Measurements from ENCODE around the gene C2CD4D. TPM values are rescaled to one million over a fixed set of nuclear protein-coding genes. Genes with fewer than 3 reads are reported as not detected.
A peak's percentile ranks its signal among the peaks of the same experiment; 100 is the strongest.

C2CD4D gene
- total RNA-seq, 1 experiment from 2014 or later = 0.79 TPM

GRCh38 chr1:151828921-151829320 is 10.7 kb downstream of the C2CD4D start:
- Histone ChIP-seq H3K56ac (ENCODE audit: insufficient read length, low read depth, low read length) (no peak overlapping the region), H3K4me2 (ENCODE audit: insufficient read depth, insufficient read length, low read length) (peak overlapping the region; percentile 11), H3K4ac (ENCODE audit: low read depth, low read length) (no peak overlapping the region), H3K79me1 (ENCODE audit: insufficient read depth, low read depth, low read length, poor library complexity, severe bottlenecking) (no peaks in the 10 kb centered on the region), H2BK15ac (ENCODE audit: low read depth, low read length) (no peak overlapping the region), H4K8ac (replicated peaks; ENCODE audit: insufficient read length, low read depth, low read length) (no peak overlapping the region), H3K23me2 (ENCODE audit: insufficient read length, low read depth, low read length, poor library complexity, severe bottlenecking) (no peaks in the 10 kb centered on the region), H3K79me2 (ENCODE audit: insufficient read depth, low read length) (no peaks in the 10 kb centered on the region), H4K91ac (ENCODE audit: insufficient read length, low read depth, low read length) (no peak overlapping the region), H2AFZ (ENCODE audit: low read length) (no peak overlapping the region), H3K27me3 (ENCODE audit: insufficient read depth, low read length) (no peaks in the 10 kb centered on the region), H3K4me1 (ENCODE audit: insufficient read depth, low read length) (peaks cover 16% of the 10 kb centered on the region; the same call in 1 of the 2 replicates), H3K18ac (ENCODE audit: insufficient read length, low read depth, low read length) (no peak overlapping the region), H3K27ac (ENCODE audit: insufficient read length, low read depth, low read length) (no peak overlapping the region), H2AK5ac (ENCODE audit: insufficient read length, low read length) (no peak overlapping the region), H2BK12ac (ENCODE audit: insufficient read length, low read depth, low read length) (no peak overlapping the region), H3K9me3 (ENCODE audit: control insufficient read depth, low read depth, low read length) (no peaks in the 10 kb centered on the region), H4K5ac (ENCODE audit: insufficient read length, low read depth, low read length) (no peak overlapping the region), H2BK5ac (ENCODE audit: insufficient read length, low read length) (no peak overlapping the region), H4K20me1 (ENCODE audit: control insufficient read depth, insufficient read depth, insufficient read length) (no peaks in the 10 kb centered on the region), H3K23ac (ENCODE audit: insufficient read length, low read depth, low read length) (no peak overlapping the region), H3K14ac (ENCODE audit: insufficient read depth, low read length) (no peak overlapping the region), H3T11ph (ENCODE audit: low read length) (no peak overlapping the region), H2BK20ac (ENCODE audit: low read depth, low read length, poor library complexity, severe bottlenecking) (no peak overlapping the region), H3K9ac (ENCODE audit: extremely low read depth, insufficient read length, low read length) (no peak overlapping the region), H2BK120ac (ENCODE audit: low read depth, low read length, poor library complexity, severe bottlenecking) (no peak overlapping the region)
- H3K27me3 Mint-ChIP-seq (ENCODE audit: low read depth) = peaks cover 5% of the 10 kb centered on the region
- no peaks in the 10 kb centered on the region for H3K36me3 Mint-ChIP-seq (ENCODE audit: insufficient read depth in 1 of 3, low read depth in 3 of 3)
- H3K4me1 Mint-ChIP-seq = peaks cover 37 to 46% of the 10 kb centered on the region in 2 experiments
- no peaks in the 10 kb centered on the region for H3K9me3 Mint-ChIP-seq
- WGBS (ENCODE audit: extremely low coverage, insufficient read length, low lambda C conversion rate) = no CpG with 5 or more reads among the region's 12 CpGs
- peak; percentile 83 for DNase-seq
- TF ChIP-seq CTCF (conservative IDR thresholded peaks at IDR 0.05) = no peak
- peak overlapping the region in 2 of 3 experiments; percentile 44 to 98; a peak in 4 of 7 replicates for H3K27ac Mint-ChIP-seq
- peak overlapping the region; percentile 47 to 63 for H3K4me3 Mint-ChIP-seq

All from H9 (cell line).